Vagina (tissue), 2 donors: ENCODE results near the gene DUOXA1. TPM values are rescaled to one million over a fixed set of nuclear protein-coding genes. Genes with fewer than 3 reads are reported as not detected.

Experiments used
- DNase-seq, 2 donors: peaks; one replicate each; pipeline ENCODE4 v3.0.0-alpha.2; 2017; ENCODE audit errors: extremely low spot score in 2 of 2
- H3K27ac ChIP-seq: fragments of 200-600 bp; sonication (generic); one replicate; pipeline ENCODE4 v1.5.1; 2019
- H3K27me3 ChIP-seq: fragments of 200-600 bp; sonication (generic); one replicate; pipeline ENCODE4 v1.5.1; 2019
- H3K36me3 ChIP-seq, 2 donors: fragments of 200-600 bp; sonication (generic); one replicate each; pipeline ENCODE4 v1.5.1; 2017 to 2019
- H3K4me1 ChIP-seq: fragments of 200-600 bp; sonication (generic); one replicate; pipeline ENCODE4 v1.5.1; 2019
- H3K4me3 ChIP-seq, 2 donors: fragments of 200-600 bp; sonication (generic); 1 replicate in 1 of 2; 2 replicates in 1 of 2; pipeline ENCODE4 v1.5.1; 2016 to 2019
- H3K9me3 ChIP-seq: fragments of 200-600 bp; sonication (generic); one replicate; pipeline ENCODE4 v1.5.1; 2019
- CTCF ChIP-seq, 3 experiments: fragments of 450-650 bp in 2 of 3; fragments of 200-600 bp in 1 of 3; sonication (generic) in 1 of 3; IDR thresholded peaks; one replicate each; pipeline ENCODE4 v1.5.1; 2017 to 2019; ENCODE audit warnings: antibody characterized with exemption in 3 of 3, mild to moderate bottlenecking in 2 of 3, moderate library complexity in 2 of 3
- POLR2A ChIP-seq, 2 donors: fragments of 450-650 bp; IDR thresholded peaks; one replicate each; pipeline ENCODE4 v1.6.1; 2017; ENCODE audit warnings: antibody characterized with exemption in 2 of 2, mild to moderate bottlenecking in 2 of 2, moderate library complexity in 2 of 2
- POLR2AphosphoS5 ChIP-seq, 2 donors: sonication (generic); formaldehyde crosslinking; IDR thresholded peaks; one replicate each; pipeline ENCODE4 v1.9.0; 2017; ENCODE audit warnings: antibody characterized with exemption in 2 of 2, mild to moderate bottlenecking in 2 of 2, low read depth in 1 of 2; ENCODE audit not compliant: insufficient read depth in 1 of 2
- intact Hi-C: fragments of 100-400 bp; cut with DNase I; formaldehyde crosslinking; loops from one replicate; pipeline ENCODE4 v1.15.1; 2023
- total RNA-seq: library from RNA; depleted of rRNA; stranded (reverse); fragments of >200 nt; gene quantifications from one replicate; pipeline ENCODE4 v1.2.3, GENCODE V29; 2016

The DUOXA1 gene
- total RNA-seq, 1 donor from 2014 or later: 66.5 TPM

GRCh38 chr15:45112591-45113379 lies 16.9 kb downstream of the DUOXA1 start:
- TF ChIP-seq POLR2AphosphoS5 (IDR thresholded peaks at IDR 0.05; ENCODE audit: insufficient read depth in 1 of 2, low read depth in 1 of 2): no peak
- no peak for TF ChIP-seq POLR2A (IDR thresholded peaks at IDR 0.05)
- no peak for TF ChIP-seq CTCF (IDR thresholded peaks at IDR 0.05)
- no peaks in the 10 kb centered on the region for H3K36me3 ChIP-seq
- peaks cover 12% of the 10 kb centered on the region for H3K27me3 ChIP-seq
- intact Hi-C loops: no loop called here
- no peak overlapping the region for H3K27ac ChIP-seq
- H3K4me1 ChIP-seq: peaks cover 44% of the 10 kb centered on the region
- no peaks in the 10 kb centered on the region for H3K9me3 ChIP-seq
- no peak for DNase-seq
- peak overlapping the region; percentile 10 to 23 for H3K4me3 ChIP-seq

DNA sequence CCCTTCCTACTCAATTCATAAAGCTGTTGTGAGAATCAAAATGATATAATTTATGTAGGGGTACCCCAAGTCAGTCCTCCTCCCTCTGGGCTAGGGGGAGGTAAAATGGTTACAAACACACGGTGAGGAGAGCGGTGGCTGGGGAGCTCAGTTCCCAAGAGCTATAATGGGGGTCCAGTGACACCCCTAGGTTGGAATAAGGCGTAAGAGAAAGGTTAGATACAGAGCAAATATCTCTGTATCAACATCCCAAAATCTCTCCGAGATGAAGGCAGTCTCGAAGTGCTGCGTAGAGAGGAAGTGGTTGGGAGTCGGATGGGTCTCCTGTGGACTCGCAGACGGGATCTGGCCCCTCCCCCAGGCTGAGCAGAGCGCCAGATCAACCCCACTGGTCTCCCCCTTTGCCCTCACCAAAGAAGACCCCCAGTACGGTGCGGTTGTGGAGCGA lies 17.5 kb downstream of the DUOXA1 start:
- H3K4me3 ChIP-seq: peak overlapping the region; percentile 10 to 23
- intact Hi-C loops: no loop called here
- TF ChIP-seq CTCF (IDR thresholded peaks at IDR 0.05) (no peak), POLR2A (IDR thresholded peaks at IDR 0.05) (no peak), POLR2AphosphoS5 (IDR thresholded peaks at IDR 0.05; ENCODE audit: insufficient read depth in 1 of 2, low read depth in 1 of 2) (no peak)
- H3K27me3 ChIP-seq: peaks cover 12% of the 10 kb centered on the region
- H3K9me3 ChIP-seq: no peaks in the 10 kb centered on the region
- H3K27ac ChIP-seq: no peak overlapping the region
- H3K4me1 ChIP-seq: peaks cover 37% of the 10 kb centered on the region
- no peaks in the 10 kb centered on the region for H3K36me3 ChIP-seq
- DNase-seq: no peak

- H3K4me1 ChIP-seq: peaks cover 31% of the 10 kb centered on the region
- H3K9me3 ChIP-seq: no peaks in the 10 kb centered on the region
- no peaks in the 10 kb centered on the region for H3K36me3 ChIP-seq
- peaks cover 12% of the 10 kb centered on the region for H3K27me3 ChIP-seq
- intact Hi-C loops: no loop called here
- peak overlapping the region in 1 of 2 donors; percentile 23 for H3K4me3 ChIP-seq
- TF ChIP-seq POLR2AphosphoS5 (IDR thresholded peaks at IDR 0.05; ENCODE audit: insufficient read depth in 1 of 2, low read depth in 1 of 2) (no peak), CTCF (IDR thresholded peaks at IDR 0.05) (no peak), POLR2A (IDR thresholded peaks at IDR 0.05) (no peak)
- H3K27ac ChIP-seq: no peak overlapping the region
- no peak for DNase-seq
Observed at GRCh38 chr15:45111390-45112142, 18.1 kb downstream of the DUOXA1 start.

- TF ChIP-seq POLR2A (IDR thresholded peaks at IDR 0.05) (no peak), POLR2AphosphoS5 (IDR thresholded peaks at IDR 0.05; ENCODE audit: insufficient read depth in 1 of 2, low read depth in 1 of 2) (no peak), CTCF (IDR thresholded peaks at IDR 0.05) (no peak)
- no peak overlapping the region for H3K27ac ChIP-seq
- peaks cover 27% of the 10 kb centered on the region for H3K4me1 ChIP-seq
- peaks cover 12% of the 10 kb centered on the region for H3K27me3 ChIP-seq
- intact Hi-C loops: no loop called here
- no peak overlapping the region for H3K4me3 ChIP-seq
- DNase-seq: no peak
- no peaks in the 10 kb centered on the region for H3K36me3 ChIP-seq
- no peaks in the 10 kb centered on the region for H3K9me3 ChIP-seq
Observed at GRCh38 chr15:45110256-45110820, 19.3 kb downstream of the DUOXA1 start.
